OCI-LY1 (cell line): ENCODE measurements around the gene SLC31A1.

ENCODE experiments used
- EZH2 ChIP-seq: fragments of 200-600 bp; sonication (generic), shearing (Covaris generic); IDR thresholded peaks from 2 replicates; pipeline ENCODE4 v1.8.0; 2017; ENCODE audit warnings: borderline replicate concordance, mixed run types, mild to moderate bottlenecking, antibody characterized with exemption, low read length, moderate library complexity, mixed read lengths
- TF ChIP-seq, protein P1 (sequence below): fragments of 200-600 bp; sonication (generic), shearing (Covaris generic); IDR thresholded peaks from 2 replicates; pipeline ENCODE4 v1.5.1; 2017; ENCODE audit warnings: mild to moderate bottlenecking, antibody characterized with exemption, low read length, moderate library complexity, mixed read lengths

GRCh38 chr9:113241161-113241560 lies 19.8 kb downstream of the SLC31A1 start:
- TF ChIP-seq, protein P1, sequence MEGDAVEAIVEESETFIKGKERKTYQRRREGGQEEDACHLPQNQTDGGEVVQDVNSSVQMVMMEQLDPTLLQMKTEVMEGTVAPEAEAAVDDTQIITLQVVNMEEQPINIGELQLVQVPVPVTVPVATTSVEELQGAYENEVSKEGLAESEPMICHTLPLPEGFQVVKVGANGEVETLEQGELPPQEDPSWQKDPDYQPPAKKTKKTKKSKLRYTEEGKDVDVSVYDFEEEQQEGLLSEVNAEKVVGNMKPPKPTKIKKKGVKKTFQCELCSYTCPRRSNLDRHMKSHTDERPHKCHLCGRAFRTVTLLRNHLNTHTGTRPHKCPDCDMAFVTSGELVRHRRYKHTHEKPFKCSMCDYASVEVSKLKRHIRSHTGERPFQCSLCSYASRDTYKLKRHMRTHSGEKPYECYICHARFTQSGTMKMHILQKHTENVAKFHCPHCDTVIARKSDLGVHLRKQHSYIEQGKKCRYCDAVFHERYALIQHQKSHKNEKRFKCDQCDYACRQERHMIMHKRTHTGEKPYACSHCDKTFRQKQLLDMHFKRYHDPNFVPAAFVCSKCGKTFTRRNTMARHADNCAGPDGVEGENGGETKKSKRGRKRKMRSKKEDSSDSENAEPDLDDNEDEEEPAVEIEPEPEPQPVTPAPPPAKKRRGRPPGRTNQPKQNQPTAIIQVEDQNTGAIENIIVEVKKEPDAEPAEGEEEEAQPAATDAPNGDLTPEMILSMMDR = no peak
- TF ChIP-seq EZH2 = no peak
